CD1c-positive myeloid dendritic cell (primary cell): ENCODE measurements around the gene ZNF574.

ENCODE experiments used
- DNase-seq: peaks from one replicate; pipeline ENCODE4 v3.0.0-alpha.2; 2016; ENCODE audit errors: extremely low spot score

Gene ZNF574

GRCh38 chr19:42059196-42059595 lies 16.8 kb upstream of the ZNF574 start:
- DNase-seq: no peak

GRCh38 chr19:42060117-42060516 lies 15.8 kb upstream of the ZNF574 start:
- DNase-seq: no peak

- no peak for DNase-seq
Measured at GRCh38 chr19:42062381-42062780, 13.6 kb upstream of the ZNF574 start.

GRCh38 chr19:42064432-42064831 lies 11.5 kb upstream of the ZNF574 start:
- no peak for DNase-seq

GRCh38 chr19:42065051-42065450 lies 10.9 kb upstream of the ZNF574 start:
- DNase-seq: no peak

- no peak for DNase-seq
Measured at GRCh38 chr19:42065511-42065910, 10.5 kb upstream of the ZNF574 start.

- no peak for DNase-seq
Measured at GRCh38 chr19:42066075-42066754, 9.8 kb upstream of the ZNF574 start.

GRCh38 chr19:42067315-42067888 lies 8.6 kb upstream of the ZNF574 start:
- no peak for DNase-seq

GRCh38 chr19:42068361-42068755 lies 7.6 kb upstream of the ZNF574 start:
- DNase-seq: no peak

GRCh38 chr19:42068756-42069571 lies 7.0 kb upstream of the ZNF574 start:
- no peak for DNase-seq

- DNase-seq: no peak
Measured at GRCh38 chr19:42069619-42070351, 6.2 kb upstream of the ZNF574 start, which contains the start of gene GRIK5. GRIK5 (minus strand) TSS chr19:42070206; CDS start chr19:42065770, 4,436 bp downstream.

GRCh38 chr19:42071247-42071646 lies 4.7 kb upstream of the ZNF574 start:
- no peak for DNase-seq

GRCh38 chr19:42074513-42075363 lies 1.2 kb upstream of the ZNF574 start:
- DNase-seq: no peak

GRCh38 chr19:42075364-42075615 lies 676 bp upstream of the ZNF574 start:
- peak; percentile 47 for DNase-seq

- DNase-seq: no peak
Measured at GRCh38 chr19:42076380-42076944, 496 bp downstream of the ZNF574 start.

- DNase-seq: no peak
Measured at GRCh38 chr19:42078058-42078457, 2.1 kb downstream of the ZNF574 start.

- no peak for DNase-seq
Measured at GRCh38 chr19:42078538-42079275, 2.7 kb downstream of the ZNF574 start.

- no peak for DNase-seq
Measured at GRCh38 chr19:42079276-42079669, 3.3 kb downstream of the ZNF574 start.

GRCh38 chr19:42079886-42080763 lies 4.2 kb downstream of the ZNF574 start:
- DNase-seq: no peak
